Thyroid gland (tissue), 4 donors: ENCODE data around the gene RAB5B. TPM values are rescaled to one million over a fixed set of nuclear protein-coding genes. Genes with fewer than 3 reads are reported as not detected.

Experiments used
- DNase-seq, 2 donors: peaks; one replicate each; pipeline ENCODE4 v3.0.0-alpha.2; 2019
- H3K27ac ChIP-seq, 3 donors: fragments of 200-600 bp; sonication (generic); 1 replicate in 2 of 3; 2 replicates in 1 of 3; pipeline ENCODE4 v1.5.1; 2016 to 2019; ENCODE audit warnings: mild to moderate bottlenecking in 1 of 3, moderate library complexity in 1 of 3
- H3K27me3 ChIP-seq: fragments of 200-600 bp; sonication (generic); one replicate; pipeline ENCODE4 v1.5.1; 2019
- H3K36me3 ChIP-seq, 2 donors: fragments of 200-600 bp; sonication (generic); one replicate each; pipeline ENCODE4 v1.5.1; 2016 to 2019
- H3K4me1 ChIP-seq, 2 donors: fragments of 200-600 bp; sonication (generic); one replicate each; pipeline ENCODE4 v1.5.1; 2017 to 2019
- H3K4me3 ChIP-seq, 3 donors: fragments of 200-600 bp; sonication (generic); replicated peaks in 1 of 3; 1 replicate in 2 of 3; 2 replicates in 1 of 3; pipeline ENCODE4 v1.5.1; 2016; ENCODE audit warnings: mild to moderate bottlenecking in 1 of 3
- H3K9me3 ChIP-seq: fragments of 200-600 bp; sonication (generic); one replicate; pipeline ENCODE4 v1.5.1; 2017
- POLR2A ChIP-seq, 2 donors: fragments of 450-650 bp; IDR thresholded peaks; one replicate each; pipeline ENCODE4 v1.6.1; 2017; ENCODE audit warnings: antibody characterized with exemption in 2 of 2, mild to moderate bottlenecking in 2 of 2, moderate library complexity in 1 of 2
- WGBS, 2 donors: methylation state at CpG; one replicate each; pipeline ENCODE4 v1.1.5; 2017; 5-methylcytosine and 5-hydroxymethylcytosine counted together
- intact Hi-C: fragments of 100-400 bp; cut with DNase I; formaldehyde crosslinking; loops from one replicate; pipeline ENCODE4 v1.15.1; 2023
- total RNA-seq, 4 donors: library from RNA; depleted of rRNA; stranded (reverse); fragments of >200 nt; gene quantifications; one replicate each; pipeline ENCODE4 v1.2.3, GENCODE V29; 2016
- TF ChIP-seq, protein P1 (sequence below), 6 experiments: fragments of 200-600 bp in 3 of 6; fragments of 450-650 bp in 3 of 6; sonication (generic) in 3 of 6; IDR thresholded peaks; one replicate each; pipeline ENCODE4 v1.5.1; 2016 to 2019; ENCODE audit warnings: antibody characterized with exemption in 6 of 6, mild to moderate bottlenecking in 2 of 6, inconsistent platforms in 1 of 6, moderate library complexity in 1 of 6

RAB5B gene
- total RNA-seq, 4 donors from 2014 or later = 104 to 119 (median 107) TPM

DNA sequence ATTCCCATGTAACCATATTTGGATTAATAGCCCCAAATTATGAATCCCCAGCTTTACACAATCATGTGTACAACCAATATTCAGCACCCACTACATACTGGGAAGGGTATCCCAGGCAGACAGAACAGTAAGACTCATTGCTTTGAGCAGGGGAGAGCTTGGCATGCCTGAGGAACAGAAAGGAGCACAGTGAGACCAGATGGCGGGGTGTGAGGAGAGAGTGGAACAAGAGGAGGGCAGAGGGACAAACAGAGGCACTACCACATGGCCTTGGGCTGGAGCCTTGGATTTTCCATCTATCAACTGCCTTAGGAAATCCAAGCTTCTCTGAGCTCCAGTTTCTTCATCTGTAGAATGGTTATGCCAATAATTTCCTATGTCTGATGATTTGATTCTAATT lies 39.1 kb upstream of the RAB5B start:
- Histone ChIP-seq H3K4me3 (no peak overlapping the region), H3K4me1 (peaks cover 17 to 27% of the 10 kb centered on the region in 2 donors), H3K27me3 (no peaks in the 10 kb centered on the region), H3K36me3 (no peaks in the 10 kb centered on the region), H3K27ac (no peak overlapping the region), H3K9me3 (no peaks in the 10 kb centered on the region)
- DNase-seq = no peak
- intact Hi-C loops = loop anchor here (5.0 kb wide), 1 partner anchor 102 kb away; no protein-coding TSS in a partner anchor
- TF ChIP-seq POLR2A (IDR thresholded peaks at IDR 0.05) = no peak
- TF ChIP-seq, protein P1, sequence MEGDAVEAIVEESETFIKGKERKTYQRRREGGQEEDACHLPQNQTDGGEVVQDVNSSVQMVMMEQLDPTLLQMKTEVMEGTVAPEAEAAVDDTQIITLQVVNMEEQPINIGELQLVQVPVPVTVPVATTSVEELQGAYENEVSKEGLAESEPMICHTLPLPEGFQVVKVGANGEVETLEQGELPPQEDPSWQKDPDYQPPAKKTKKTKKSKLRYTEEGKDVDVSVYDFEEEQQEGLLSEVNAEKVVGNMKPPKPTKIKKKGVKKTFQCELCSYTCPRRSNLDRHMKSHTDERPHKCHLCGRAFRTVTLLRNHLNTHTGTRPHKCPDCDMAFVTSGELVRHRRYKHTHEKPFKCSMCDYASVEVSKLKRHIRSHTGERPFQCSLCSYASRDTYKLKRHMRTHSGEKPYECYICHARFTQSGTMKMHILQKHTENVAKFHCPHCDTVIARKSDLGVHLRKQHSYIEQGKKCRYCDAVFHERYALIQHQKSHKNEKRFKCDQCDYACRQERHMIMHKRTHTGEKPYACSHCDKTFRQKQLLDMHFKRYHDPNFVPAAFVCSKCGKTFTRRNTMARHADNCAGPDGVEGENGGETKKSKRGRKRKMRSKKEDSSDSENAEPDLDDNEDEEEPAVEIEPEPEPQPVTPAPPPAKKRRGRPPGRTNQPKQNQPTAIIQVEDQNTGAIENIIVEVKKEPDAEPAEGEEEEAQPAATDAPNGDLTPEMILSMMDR (IDR thresholded peaks at IDR 0.05) = no peak
- 100% methylated on average over 1 of the region's 1 CpG for WGBS, 2 donors

DNA sequence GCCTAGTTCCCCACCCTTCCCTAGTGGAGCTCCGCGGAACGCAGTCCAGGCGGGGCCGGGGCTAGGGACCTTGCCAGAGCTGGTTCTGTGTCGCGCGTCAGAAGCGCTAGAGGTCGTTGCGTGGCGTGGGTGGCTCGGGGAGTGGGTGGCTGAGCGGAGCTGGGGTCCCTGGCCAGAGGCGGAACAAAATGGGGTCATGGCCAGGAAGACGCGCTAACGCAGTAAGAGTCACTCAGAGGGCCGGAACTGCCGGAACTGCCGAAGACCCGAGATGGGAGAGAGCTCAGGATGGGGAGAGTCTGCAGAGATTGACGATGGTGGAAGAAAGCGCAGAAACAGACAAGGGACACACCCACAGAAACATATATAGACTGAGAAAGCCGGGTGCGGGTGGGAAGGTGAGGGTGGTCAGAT lies 38.1 kb upstream of the RAB5B start:
- TF ChIP-seq, protein P1 (IDR thresholded peaks at IDR 0.05) = no peak
- no peak for TF ChIP-seq POLR2A (IDR thresholded peaks at IDR 0.05)
- Histone ChIP-seq H3K36me3 (no peaks in the 10 kb centered on the region), H3K9me3 (no peaks in the 10 kb centered on the region), H3K4me3 (no peak overlapping the region), H3K27ac (peak overlapping the region in 1 of 3 donors; percentile 57), H3K4me1 (peaks cover 17 to 29% of the 10 kb centered on the region in 2 donors), H3K27me3 (no peaks in the 10 kb centered on the region)
- intact Hi-C loops = loop anchor here (5.0 kb wide), 1 partner anchor 103 kb away; no protein-coding TSS in a partner anchor
- WGBS, 2 donors = 35 to 63% methylated on average over 24 to 26 of the region's 26 CpGs
- DNase-seq = no peak

DNA sequence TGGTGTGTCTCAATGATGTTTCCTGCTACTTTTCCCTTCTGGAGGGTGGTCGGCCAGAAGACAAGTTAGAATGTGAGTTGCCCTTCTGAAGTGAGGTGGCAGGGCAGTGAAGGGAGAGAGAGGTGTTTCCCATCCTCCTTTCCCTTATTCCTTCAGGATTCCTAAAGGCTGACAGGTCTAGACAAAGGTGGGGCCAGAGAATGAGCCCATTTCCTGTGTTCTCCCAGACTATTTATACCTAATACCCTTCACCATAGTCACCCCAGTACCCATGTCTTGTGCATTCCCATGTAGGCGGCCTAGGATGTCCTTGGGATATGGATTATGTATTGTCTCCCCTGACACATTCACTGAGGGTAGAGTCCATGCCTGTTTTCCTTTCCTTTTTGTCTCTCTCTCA lies 35.9 kb upstream of the RAB5B start:
- no peaks in the 10 kb centered on the region for H3K27me3 ChIP-seq
- TF ChIP-seq, protein P1 (IDR thresholded peaks at IDR 0.05) = no peak
- no peak for TF ChIP-seq POLR2A (IDR thresholded peaks at IDR 0.05)
- intact Hi-C loops = loop anchor here (5.0 kb wide), 1 partner anchor 106 kb away; no protein-coding TSS in a partner anchor
- no peak overlapping the region for H3K4me3 ChIP-seq
- no peak for DNase-seq
- WGBS, 2 donors = 95 to 97% methylated on average over 2 of the region's 2 CpGs
- H3K9me3 ChIP-seq = no peaks in the 10 kb centered on the region
- no peak overlapping the region for H3K27ac ChIP-seq
- H3K36me3 ChIP-seq = no peaks in the 10 kb centered on the region
- peaks cover 0 to 16% of the 10 kb centered on the region in 2 donors for H3K4me1 ChIP-seq

DNA sequence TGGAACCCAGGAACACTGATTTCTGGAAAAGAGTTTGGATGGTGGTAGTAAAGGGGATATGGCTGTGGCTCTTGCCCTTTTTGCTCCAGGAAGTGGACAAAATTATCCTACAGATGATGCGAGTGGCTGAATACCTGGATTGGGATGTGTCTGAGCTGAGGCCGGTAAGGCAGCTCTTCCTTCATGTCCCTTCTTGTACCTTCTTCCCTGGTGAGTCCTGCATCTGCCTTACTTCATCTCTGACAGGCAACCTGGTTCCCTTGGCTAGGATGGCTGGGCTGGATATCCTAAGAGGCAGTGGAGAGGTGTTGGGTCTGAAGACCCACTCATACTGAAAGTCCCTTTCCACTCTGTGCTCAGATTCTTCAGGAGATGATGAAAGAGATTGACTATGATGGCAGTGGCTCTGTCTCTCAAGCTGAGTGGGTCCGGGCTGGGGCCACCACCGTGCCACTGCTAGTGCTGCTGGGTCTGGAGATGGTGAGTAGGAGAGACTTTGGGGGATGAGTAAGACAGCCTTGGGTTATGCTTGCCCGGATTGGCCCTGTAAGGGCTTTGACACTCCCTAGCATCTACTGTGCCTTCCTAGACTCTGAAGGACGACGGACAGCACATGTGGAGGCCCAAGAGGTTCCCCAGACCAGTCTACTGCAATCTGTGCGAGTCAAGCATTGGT lies 34.9 kb upstream of the RAB5B start:
- H3K27ac ChIP-seq = no peak overlapping the region

More for the DNA sequence above, 34.9 kb upstream of the RAB5B start:
- Histone ChIP-seq H3K4me3 (no peak overlapping the region), H3K4me1 (peaks cover 0 to 8% of the 10 kb centered on the region in 2 donors), H3K9me3 (no peaks in the 10 kb centered on the region), H3K27me3 (no peaks in the 10 kb centered on the region), H3K36me3 (no peaks in the 10 kb centered on the region)
- intact Hi-C loops = loop anchor here (5.0 kb wide), 1 partner anchor 107 kb away; no protein-coding TSS in a partner anchor
- WGBS, 2 donors = 92 to 97% methylated on average over 8 of the region's 8 CpGs
- TF ChIP-seq, protein P1 (IDR thresholded peaks at IDR 0.05) = no peak
- no peak for TF ChIP-seq POLR2A (IDR thresholded peaks at IDR 0.05)
- no peak for DNase-seq
